Loucy (cell line): Measurements from ENCODE around the gene KDM4C.

ENCODE experiments used
- CTCF ChIP-seq: fragments of 200-600 bp; sonication (generic); conservative IDR thresholded peaks from 2 replicates; pipeline ENCODE4 v1.5.1; 2014; ENCODE audit warnings: mild to moderate bottlenecking, antibody characterized with exemption, low read length
- EZH2phosphoT487 ChIP-seq: fragments of 200-600 bp; IDR thresholded peaks from 2 replicates; pipeline ENCODE4 v1.6.1; 2018; ENCODE audit warnings: antibody characterized with exemption, mild to moderate bottlenecking, moderate library complexity, borderline replicate concordance

- TF ChIP-seq CTCF, result no peak
- TF ChIP-seq EZH2phosphoT487, result no peak
These were observed 86.5 kb downstream of the KDM4C start for GRCh38 chr9:6844267-6844666.
